Fibroblast of mammary gland (primary cell): ENCODE results near the gene CNOT4.
"Not testable (repeated sequence)": the region's sequence is repeated elsewhere in the genome, so short reads cannot be mapped to it uniquely, and the experiment has no call there.

Experiments
- DNase-seq: peaks from one replicate; pipeline ENCODE4 v3.0.0-alpha.2; 2010; ENCODE audit warnings: low read depth
- H3K4me3 ChIP-seq: 2 replicates; pipeline ENCODE4 v1.5.1; 2011; ENCODE audit warnings: low read depth, mild to moderate bottlenecking, low read length, moderate library complexity; ENCODE audit not compliant: control insufficient read depth
- CTCF ChIP-seq: conservative IDR thresholded peaks from 2 replicates; pipeline ENCODE4 v1.5.1; 2011; ENCODE audit warnings: low read depth, low read length, inconsistent platforms; ENCODE audit not compliant: control insufficient read depth, insufficient read depth

The CNOT4 gene

GRCh38 chr7:135322571-135323340 is 187.1 kb downstream of the CNOT4 start:
- TF ChIP-seq CTCF, result no peak
- DNase-seq, result no peak
- no peak overlapping the region for H3K4me3 ChIP-seq

DNA sequence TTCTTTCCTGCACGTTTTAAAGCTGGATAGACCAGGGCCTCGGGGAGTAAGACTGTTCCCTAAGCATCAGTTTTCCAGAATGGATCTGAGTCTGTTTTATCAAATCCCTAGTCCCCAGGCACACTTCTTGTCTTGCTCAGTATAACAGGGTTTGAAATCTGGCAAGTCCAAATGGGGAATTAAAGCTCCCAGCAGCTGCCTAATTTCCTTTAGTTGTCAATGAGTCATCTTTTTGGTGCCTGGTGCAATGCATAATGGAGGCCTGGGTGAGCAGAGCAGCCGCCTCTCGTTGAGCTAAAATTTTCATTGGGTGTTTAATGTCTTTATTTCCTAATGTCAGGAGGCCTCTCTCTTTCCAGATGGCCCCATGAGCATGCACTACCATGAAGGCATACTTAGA is 188.3 kb downstream of the CNOT4 start:
- TF ChIP-seq CTCF, result no peak
- no peak overlapping the region for H3K4me3 ChIP-seq

GRCh38 chr7:135320953-135321352 is 188.9 kb downstream of the CNOT4 start:
- not testable (repeated sequence) for H3K4me3 ChIP-seq, DNase-seq

More for the DNA sequence above, 188.3 kb downstream of the CNOT4 start:
- DNase-seq, result peak; percentile 51

DNA sequence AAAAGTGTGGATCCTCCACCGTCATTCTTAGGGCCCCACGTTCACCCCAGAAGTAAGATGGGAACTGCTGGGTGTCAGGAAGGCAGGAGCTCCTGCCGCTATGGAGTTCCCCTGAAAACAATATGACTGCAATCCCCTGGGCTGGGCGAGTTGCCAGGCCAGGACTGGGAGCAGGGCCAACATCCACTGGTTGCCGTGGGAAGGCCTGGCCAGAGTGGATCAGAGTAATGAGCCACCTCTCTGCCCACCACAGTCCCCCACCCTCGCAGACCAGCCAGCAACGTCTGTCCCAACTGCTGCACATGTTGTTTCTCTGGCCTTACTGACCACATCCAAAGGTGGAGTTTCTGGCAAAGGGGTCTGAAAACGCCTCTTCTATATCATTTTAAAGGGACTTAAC is 189.6 kb downstream of the CNOT4 start:
- H3K4me3 ChIP-seq, result no peak overlapping the region
- DNase-seq, result peak; percentile 82
- TF ChIP-seq CTCF, result no peak

GRCh38 chr7:135317676-135318325 is 192.1 kb downstream of the CNOT4 start:
- DNase-seq, result peak; percentile 55
- TF ChIP-seq CTCF, result no peak
- no peak overlapping the region for H3K4me3 ChIP-seq

GRCh38 chr7:135316648-135317313 is 193.1 kb downstream of the CNOT4 start:
- no peak for TF ChIP-seq CTCF
- H3K4me3 ChIP-seq, result no peak overlapping the region
- DNase-seq, result peak; percentile 16

DNA sequence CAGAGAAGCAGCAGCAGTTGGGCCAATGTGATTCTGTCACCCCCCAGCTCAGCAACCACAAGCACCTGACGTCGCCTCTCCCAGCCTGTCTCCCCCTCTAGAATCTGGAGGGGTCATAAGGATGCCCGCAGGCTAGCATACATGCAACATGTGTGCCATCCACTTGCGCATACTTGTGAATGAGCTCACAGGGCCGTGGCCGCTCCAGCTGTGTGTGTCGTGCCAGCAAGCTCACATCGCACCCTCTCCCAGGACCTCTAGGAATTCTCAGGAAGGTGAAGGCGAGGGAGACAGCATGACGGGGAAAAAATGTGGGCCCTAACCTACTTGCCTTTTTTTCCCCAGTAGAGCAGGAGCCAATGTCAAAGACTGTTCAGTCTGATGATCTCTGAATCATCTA is 195.9 kb downstream of the CNOT4 start:
- TF ChIP-seq CTCF, result no peak

More for the DNA sequence above, 195.9 kb downstream of the CNOT4 start:
- H3K4me3 ChIP-seq, result no peak overlapping the region
- DNase-seq, result no peak
